ENCODE results near the gene CEP170. TPM values are rescaled to one million over a fixed set of nuclear protein-coding genes. Genes with fewer than 3 reads are reported as not detected.
"Not testable (repeated sequence)": the region's sequence is repeated elsewhere in the genome, so short reads cannot be mapped to it uniquely, and the experiment has no call there.

The CEP170 gene
- total and polyA plus RNA-seq, 5 experiments from 2014 or later = 6.8 to 48.6 (median 11.3) TPM

GRCh38 chr1:243217349-243217748, 37.7 kb downstream of the CEP170 start:
- Mint-ChIP-seq H3K36me3 (peaks cover 7 to 69% (median 57%) of the 10 kb centered on the region in 3 donors), H3K4me3 (no peak overlapping the region), H3K27ac (no peak overlapping the region), H3K4me1 (peaks cover 0 to 14% (median 6%) of the 10 kb centered on the region in 4 donors), H3K27me3 (no peaks in the 10 kb centered on the region), H3K9me3 (no peaks in the 10 kb centered on the region)
- POLR2A ChIA-PET = no interaction called here
- no peak for DNase-seq
- ATAC-seq = no peak

- DNase-seq (no peak), ATAC-seq (no peak)
- Mint-ChIP-seq H3K27me3 (no peaks in the 10 kb centered on the region), H3K4me3 (no peak overlapping the region), H3K9me3 (no peaks in the 10 kb centered on the region), H3K27ac (no peak overlapping the region), H3K36me3 (peaks cover 7 to 69% (median 53%) of the 10 kb centered on the region in 3 donors), H3K4me1 (peaks cover 0 to 14% (median 6%) of the 10 kb centered on the region in 4 donors)
- POLR2A ChIA-PET = no interaction called here
These were observed 38.3 kb downstream of the CEP170 start for GRCh38 chr1:243216741-243217140.

DNA sequence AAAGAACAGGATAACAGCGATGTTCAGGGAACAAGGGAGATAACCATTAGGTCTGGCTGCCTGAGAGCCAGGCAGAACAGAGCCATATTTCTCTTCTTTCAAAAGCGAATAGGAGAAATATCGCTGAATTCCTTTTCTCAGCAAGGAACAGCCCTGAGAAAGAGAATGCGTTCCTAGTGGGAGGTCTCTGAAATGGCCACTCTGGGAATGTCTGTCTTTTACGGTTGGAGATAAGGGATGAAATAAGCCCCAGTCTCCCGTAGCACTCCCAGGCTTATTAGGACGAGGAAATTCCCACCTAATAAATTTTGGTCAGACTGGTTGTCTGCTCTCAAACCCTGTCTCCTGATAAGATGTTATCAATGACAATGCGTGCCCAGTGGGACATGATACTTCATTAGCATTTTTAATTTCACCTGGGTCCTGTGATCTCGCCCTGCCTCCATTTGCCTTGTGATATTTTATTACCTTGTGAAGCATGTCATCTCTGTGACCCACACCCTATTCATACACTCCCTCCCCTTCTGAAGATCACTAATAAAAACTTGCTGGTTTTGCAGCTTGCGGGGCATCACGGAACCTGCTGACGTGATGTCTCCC, 39.7 kb downstream of the CEP170 start:
- Mint-ChIP-seq H3K36me3 (peaks cover 7 to 57% (median 41%) of the 10 kb centered on the region in 3 donors), H3K4me1 (peaks cover 0 to 14% (median 6%) of the 10 kb centered on the region in 4 donors), H3K4me3 (peak overlapping the region in 1 of 10 donors; percentile 10)
- ATAC-seq, DNase-seq, H3K27me3 Mint-ChIP-seq, H3K27ac Mint-ChIP-seq, POLR2A ChIA-PET, H3K9me3 Mint-ChIP-seq: not testable (repeated sequence)

- H3K27me3 Mint-ChIP-seq = no peaks in the 10 kb centered on the region
- POLR2A ChIA-PET = no interaction called here
These were observed 41.9 kb downstream of the CEP170 start for GRCh38 chr1:243213045-243213787.

DNA sequence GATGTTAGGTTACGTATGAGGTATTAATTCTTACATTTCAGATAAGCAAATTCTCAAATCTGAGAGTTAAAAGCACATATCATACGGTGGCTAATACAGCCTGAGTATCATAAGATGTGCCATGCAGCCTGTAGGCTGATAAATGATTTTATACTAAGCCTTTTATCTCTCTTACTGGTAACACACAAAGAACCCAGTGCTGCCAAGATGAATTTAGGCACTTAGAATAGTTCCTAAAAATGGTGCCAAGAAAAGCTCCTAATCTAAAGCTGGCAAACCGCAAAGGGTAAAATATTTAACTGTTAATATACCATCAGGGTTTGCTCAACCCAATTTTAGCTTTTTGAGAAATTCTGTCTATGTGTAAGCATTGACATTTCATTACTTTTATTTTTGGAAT, 43.1 kb downstream of the CEP170 start:
- DNase-seq, POLR2A ChIA-PET, H3K4me3 Mint-ChIP-seq, H3K9me3 Mint-ChIP-seq, ATAC-seq, H3K4me1 Mint-ChIP-seq, H3K27ac Mint-ChIP-seq, H3K27me3 Mint-ChIP-seq: not testable (repeated sequence)
- peaks cover 0 to 35% (median 14%) of the 10 kb centered on the region in 3 donors for H3K36me3 Mint-ChIP-seq

More at GRCh38 chr1:243213045-243213787, 41.9 kb downstream of the CEP170 start:
- no peaks in the 10 kb centered on the region for H3K9me3 Mint-ChIP-seq
- no peak overlapping the region for H3K27ac Mint-ChIP-seq
- H3K4me1 Mint-ChIP-seq = peaks cover 0 to 12% (median 3%) of the 10 kb centered on the region in 4 donors
- no peak for DNase-seq
- no peak for ATAC-seq
- H3K36me3 Mint-ChIP-seq = peaks cover 0 to 40% (median 23%) of the 10 kb centered on the region in 3 donors
- H3K4me3 Mint-ChIP-seq = no peak overlapping the region

DNA sequence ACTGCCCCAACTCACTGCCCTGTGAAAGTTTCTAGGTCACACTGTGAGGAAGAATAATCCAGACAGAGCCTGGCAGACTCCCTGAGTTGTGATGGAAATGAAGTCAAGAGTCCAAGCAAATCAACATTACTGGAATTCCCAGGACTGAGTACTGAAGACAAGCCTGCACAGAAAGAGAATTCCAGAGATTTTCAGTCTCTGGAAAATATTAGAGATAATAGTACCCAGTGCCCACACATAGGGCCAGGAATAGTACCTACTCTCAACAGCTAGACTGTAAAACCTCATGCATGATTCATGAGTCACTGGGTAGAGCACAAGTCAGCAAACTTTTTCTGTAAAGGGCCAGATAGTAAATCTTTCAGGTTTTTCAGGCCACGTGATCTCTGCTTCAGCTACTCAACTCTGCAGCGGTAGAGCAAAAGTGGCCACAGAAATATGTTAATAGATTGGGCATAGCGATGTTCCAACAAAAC, 50.0 kb downstream of the CEP170 start:
- H3K9me3 Mint-ChIP-seq, ATAC-seq, POLR2A ChIA-PET, H3K27me3 Mint-ChIP-seq, H3K27ac Mint-ChIP-seq, H3K4me1 Mint-ChIP-seq, DNase-seq, H3K4me3 Mint-ChIP-seq: not testable (repeated sequence)
- peaks cover 0 to 32% (median 18%) of the 10 kb centered on the region in 3 donors for H3K36me3 Mint-ChIP-seq

DNA sequence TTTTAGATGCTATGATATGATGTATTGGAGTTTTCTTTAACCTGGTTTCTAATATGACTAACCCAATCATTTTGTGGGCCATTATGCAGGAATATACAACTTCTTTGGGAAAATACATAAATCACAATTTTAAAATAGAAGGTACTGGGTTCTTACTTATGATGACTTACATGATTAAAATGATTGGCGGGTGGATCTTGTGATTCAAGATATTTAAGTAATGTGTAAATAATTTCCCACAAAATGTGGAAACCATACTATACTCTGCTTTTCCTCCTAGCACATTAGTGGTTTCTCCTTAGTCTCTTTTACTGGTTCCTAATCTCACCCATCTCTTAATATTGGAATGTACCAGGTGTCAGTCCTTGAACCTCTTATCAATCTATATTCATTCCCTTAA, 50.7 kb downstream of the CEP170 start:
- H3K9me3 Mint-ChIP-seq, POLR2A ChIA-PET, DNase-seq, H3K27me3 Mint-ChIP-seq, H3K4me3 Mint-ChIP-seq, H3K4me1 Mint-ChIP-seq, H3K27ac Mint-ChIP-seq, ATAC-seq: not testable (repeated sequence)
- H3K36me3 Mint-ChIP-seq = peaks cover 0 to 33% (median 19%) of the 10 kb centered on the region in 3 donors

DNA sequence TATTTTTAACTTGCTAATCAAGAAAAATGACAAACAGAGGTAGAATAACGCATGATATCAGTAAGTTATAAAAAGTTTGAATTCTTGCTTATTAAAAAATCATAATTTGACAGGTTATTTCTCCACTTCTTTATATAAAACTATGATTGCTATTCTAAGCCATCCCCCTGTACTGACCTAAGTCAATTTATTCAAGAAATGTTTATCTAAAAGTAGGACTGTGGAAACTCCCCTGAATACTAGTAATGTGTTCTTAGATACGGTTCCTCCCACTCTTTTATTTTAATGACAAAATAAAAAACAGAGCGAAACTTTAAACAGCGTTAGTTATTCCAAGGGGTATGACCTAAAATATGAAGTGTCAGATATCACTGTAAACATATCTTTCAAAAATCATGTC, 51.9 kb downstream of the CEP170 start:
- H3K4me1 Mint-ChIP-seq, POLR2A ChIA-PET, H3K4me3 Mint-ChIP-seq, DNase-seq, H3K27ac Mint-ChIP-seq, H3K27me3 Mint-ChIP-seq, ATAC-seq, H3K9me3 Mint-ChIP-seq: not testable (repeated sequence)
- H3K36me3 Mint-ChIP-seq = peaks cover 0 to 38% (median 21%) of the 10 kb centered on the region in 3 donors

DNA sequence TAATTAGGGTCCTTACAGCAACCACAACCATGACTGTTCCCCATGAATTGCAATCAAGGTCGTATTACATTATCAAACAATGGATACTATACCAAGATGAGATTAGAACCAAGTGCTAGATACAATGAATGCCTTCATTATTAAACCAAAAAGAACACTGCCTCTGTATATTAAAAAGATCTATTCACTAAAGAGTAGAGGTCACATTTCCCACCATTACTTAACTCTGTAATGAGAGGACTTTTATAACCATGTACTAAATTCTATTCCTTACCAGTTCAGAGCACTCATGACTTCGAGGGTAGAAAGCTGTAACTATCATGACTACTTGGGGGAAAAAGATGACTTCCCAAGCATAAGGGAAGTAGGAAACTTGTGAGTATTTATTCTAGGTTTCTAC, 53.8 kb downstream of the CEP170 start:
- H3K9me3 Mint-ChIP-seq, POLR2A ChIA-PET, H3K27ac Mint-ChIP-seq, H3K4me1 Mint-ChIP-seq, ATAC-seq, H3K27me3 Mint-ChIP-seq, DNase-seq, H3K4me3 Mint-ChIP-seq: not testable (repeated sequence)
- peaks cover 6 to 40% (median 26%) of the 10 kb centered on the region in 3 donors for H3K36me3 Mint-ChIP-seq

DNA sequence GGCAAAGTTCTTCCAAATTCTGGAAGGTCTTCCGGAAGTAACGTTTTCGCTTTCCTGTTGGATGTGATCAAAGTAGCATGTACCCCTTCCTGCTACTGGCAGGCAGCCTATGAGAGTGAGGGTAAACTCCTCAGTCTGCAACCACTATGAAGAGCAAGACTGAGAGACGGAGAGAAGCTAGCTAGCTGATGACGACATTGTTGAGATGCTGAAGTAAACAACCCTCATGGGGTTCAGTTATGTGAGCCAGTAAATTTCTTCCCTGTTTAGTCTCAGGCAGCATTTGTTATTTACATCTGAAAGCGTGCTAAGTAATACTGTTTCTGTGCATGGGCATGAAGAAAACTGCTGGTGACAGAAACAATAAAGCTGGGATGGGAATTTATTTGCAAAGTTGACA, 57.6 kb downstream of the CEP170 start:
- H3K4me3 Mint-ChIP-seq, ATAC-seq, H3K27me3 Mint-ChIP-seq, H3K9me3 Mint-ChIP-seq, DNase-seq, POLR2A ChIA-PET, H3K4me1 Mint-ChIP-seq, H3K27ac Mint-ChIP-seq: not testable (repeated sequence)
- H3K36me3 Mint-ChIP-seq = peaks cover 6 to 29% (median 13%) of the 10 kb centered on the region in 3 donors

- POLR2A ChIA-PET, ATAC-seq, H3K27me3 Mint-ChIP-seq, H3K4me1 Mint-ChIP-seq, H3K9me3 Mint-ChIP-seq, H3K27ac Mint-ChIP-seq, DNase-seq, H3K4me3 Mint-ChIP-seq: not testable (repeated sequence)
- H3K36me3 Mint-ChIP-seq = peaks cover 11 to 36% (median 17%) of the 10 kb centered on the region in 3 donors
These were observed 61.8 kb downstream of the CEP170 start for GRCh38 chr1:243193330-243193729.

GRCh38 chr1:243186201-243186995, 68.7 kb downstream of the CEP170 start:
- H3K27me3 Mint-ChIP-seq, H3K27ac Mint-ChIP-seq, DNase-seq, POLR2A ChIA-PET, ATAC-seq, H3K9me3 Mint-ChIP-seq, H3K4me3 Mint-ChIP-seq, H3K4me1 Mint-ChIP-seq: not testable (repeated sequence)
- H3K36me3 Mint-ChIP-seq = peaks cover 15 to 52% (median 16%) of the 10 kb centered on the region in 3 donors

- H3K27ac Mint-ChIP-seq, ATAC-seq, H3K27me3 Mint-ChIP-seq, POLR2A ChIA-PET, DNase-seq, H3K4me1 Mint-ChIP-seq, H3K9me3 Mint-ChIP-seq, H3K4me3 Mint-ChIP-seq: not testable (repeated sequence)
- peaks cover 11 to 53% (median 16%) of the 10 kb centered on the region in 3 donors for H3K36me3 Mint-ChIP-seq
These were observed 70.3 kb downstream of the CEP170 start for GRCh38 chr1:243184787-243185186.
